Activated T-cell treated with anti-CD3 and anti-CD28 coated beads, Interleukin-2, amount 50 U/mL, for 4 hours (primary cell): ENCODE results near the gene CNP. TPM values are rescaled to one million over a fixed set of nuclear protein-coding genes. Genes with fewer than 3 reads are reported as not detected.

Experiments used
- ATAC-seq, 2 donors: fragments of 200-7000 bp; cut with Tn5 transposase; one replicate each; pipeline ENCODE4 v1.10.0; 2021
- DNase-seq: peaks from one replicate; pipeline ENCODE4 v3.0.0-alpha.2; 2020
- H3K27me3 Mint-ChIP-seq: one replicate; pipeline ENCODE4 v1.8.0; 2021; ENCODE audit warnings: low read depth, mixed read lengths
- H3K36me3 Mint-ChIP-seq: one replicate; pipeline ENCODE4 v1.8.0; 2022; ENCODE audit warnings: mixed read lengths; ENCODE audit not compliant: insufficient read depth
- H3K4me1 Mint-ChIP-seq: one replicate; pipeline ENCODE4 v1.8.0; 2021; ENCODE audit warnings: low read depth, mixed read lengths
- H3K4me3 Mint-ChIP-seq: one replicate; pipeline ENCODE4 v1.8.0; 2021; ENCODE audit warnings: mild to moderate bottlenecking, moderate library complexity, mixed read lengths
- H3K9me3 Mint-ChIP-seq: one replicate; pipeline ENCODE4 v1.8.0; 2021; ENCODE audit warnings: mixed read lengths
- total RNA-seq, 3 donors: library from RNA; stranded (reverse); gene quantifications; one replicate each; pipeline ENCODE4 v1.2.1, GENCODE V29; 2021

Gene CNP
- total RNA-seq, 3 donors from 2014 or later = 70.0 to 80.0 (median 78.3) TPM

GRCh38 chr17:41959030-41959335 lies 7.6 kb upstream of the CNP start:
- Mint-ChIP-seq H3K27me3 (no peaks in the 10 kb centered on the region), H3K9me3 (no peaks in the 10 kb centered on the region), H3K4me1 (no peaks in the 10 kb centered on the region), H3K36me3 (no peaks in the 10 kb centered on the region), H3K4me3 (no peak overlapping the region)
- ATAC-seq (no peak), DNase-seq (no peak)

- Mint-ChIP-seq H3K36me3 (no peaks in the 10 kb centered on the region), H3K27me3 (no peaks in the 10 kb centered on the region), H3K4me1 (no peaks in the 10 kb centered on the region), H3K4me3 (no peak overlapping the region), H3K9me3 (no peaks in the 10 kb centered on the region)
- DNase-seq (no peak), ATAC-seq (no peak)
Measured at GRCh38 chr17:41959336-41960095, 7.1 kb upstream of the CNP start.

- H3K4me1 Mint-ChIP-seq = peaks cover 11% of the 10 kb centered on the region
- no peak for DNase-seq
- no peak for ATAC-seq
Measured at GRCh38 chr17:41962111-41962510, 4.5 kb upstream of the CNP start.

GRCh38 chr17:41962768-41963434 lies 3.7 kb upstream of the CNP start:
- no peak overlapping the region for H3K4me3 Mint-ChIP-seq
- ATAC-seq = peak in 1 of 2 donors; percentile 19
- no peaks in the 10 kb centered on the region for H3K9me3 Mint-ChIP-seq
- peaks cover 18% of the 10 kb centered on the region for H3K4me1 Mint-ChIP-seq
- H3K27me3 Mint-ChIP-seq = no peaks in the 10 kb centered on the region
- no peaks in the 10 kb centered on the region for H3K36me3 Mint-ChIP-seq
- peak; percentile 64 for DNase-seq

More at GRCh38 chr17:41962111-41962510, 4.5 kb upstream of the CNP start:
- H3K36me3 Mint-ChIP-seq = no peaks in the 10 kb centered on the region
- H3K9me3 Mint-ChIP-seq = no peaks in the 10 kb centered on the region
- H3K27me3 Mint-ChIP-seq = no peaks in the 10 kb centered on the region
- H3K4me3 Mint-ChIP-seq = no peak overlapping the region

- Mint-ChIP-seq H3K27me3 (no peaks in the 10 kb centered on the region), H3K36me3 (peaks cover 3% of the 10 kb centered on the region), H3K4me3 (peak overlapping the region; percentile 81), H3K9me3 (no peaks in the 10 kb centered on the region), H3K4me1 (peaks cover 25% of the 10 kb centered on the region)
- ATAC-seq (peak; percentile 42 to 45), DNase-seq (peak; percentile 50)
Measured at GRCh38 chr17:41965694-41966462, 717 bp upstream of the CNP start.

GRCh38 chr17:41967141-41967920 lies 736 bp downstream of the CNP start:
- Mint-ChIP-seq H3K4me1 (peaks cover 31% of the 10 kb centered on the region), H3K27me3 (no peaks in the 10 kb centered on the region), H3K36me3 (peaks cover 8% of the 10 kb centered on the region), H3K9me3 (no peaks in the 10 kb centered on the region), H3K4me3 (peak overlapping the region; percentile 83)
- ATAC-seq = peak; percentile 34 to 37
- peak; percentile 27 for DNase-seq

- no peaks in the 10 kb centered on the region for H3K9me3 Mint-ChIP-seq
- DNase-seq (no peak), ATAC-seq (no peak)
- H3K36me3 Mint-ChIP-seq = peaks cover 12% of the 10 kb centered on the region
- H3K4me3 Mint-ChIP-seq = peak overlapping the region; percentile 83
- peaks cover 35% of the 10 kb centered on the region for H3K4me1 Mint-ChIP-seq
- H3K27me3 Mint-ChIP-seq = no peaks in the 10 kb centered on the region
Measured at GRCh38 chr17:41967921-41968578, 1.5 kb downstream of the CNP start.

GRCh38 chr17:41968676-41969075 lies 2.1 kb downstream of the CNP start:
- Mint-ChIP-seq H3K4me3 (peak overlapping the region; percentile 83), H3K27me3 (no peaks in the 10 kb centered on the region), H3K4me1 (peaks cover 37% of the 10 kb centered on the region), H3K9me3 (no peaks in the 10 kb centered on the region), H3K36me3 (peaks cover 17% of the 10 kb centered on the region)
- ATAC-seq = no peak
- no peak for DNase-seq

- Mint-ChIP-seq H3K36me3 (peaks cover 21% of the 10 kb centered on the region), H3K4me3 (no peak overlapping the region), H3K9me3 (no peaks in the 10 kb centered on the region), H3K27me3 (no peaks in the 10 kb centered on the region), H3K4me1 (peaks cover 26% of the 10 kb centered on the region)
- ATAC-seq = no peak
- DNase-seq = no peak
Measured at GRCh38 chr17:41970901-41971331, 4.3 kb downstream of the CNP start.

GRCh38 chr17:41971721-41972523 lies 5.3 kb downstream of the CNP start:
- ATAC-seq (no peak), DNase-seq (no peak)
- Mint-ChIP-seq H3K4me1 (peaks cover 27% of the 10 kb centered on the region), H3K9me3 (no peaks in the 10 kb centered on the region), H3K36me3 (peaks cover 26% of the 10 kb centered on the region), H3K4me3 (no peak overlapping the region), H3K27me3 (no peaks in the 10 kb centered on the region)

GRCh38 chr17:41972571-41973407 lies 6.2 kb downstream of the CNP start:
- peaks cover 33% of the 10 kb centered on the region for H3K36me3 Mint-ChIP-seq
- DNase-seq = no peak
- no peak for ATAC-seq
- no peak overlapping the region for H3K4me3 Mint-ChIP-seq
- H3K9me3 Mint-ChIP-seq = no peaks in the 10 kb centered on the region
- H3K4me1 Mint-ChIP-seq = peaks cover 24% of the 10 kb centered on the region
- H3K27me3 Mint-ChIP-seq = no peaks in the 10 kb centered on the region

- ATAC-seq (no peak), DNase-seq (no peak)
- Mint-ChIP-seq H3K36me3 (peaks cover 36% of the 10 kb centered on the region), H3K4me1 (peaks cover 20% of the 10 kb centered on the region), H3K4me3 (no peak overlapping the region), H3K9me3 (no peaks in the 10 kb centered on the region), H3K27me3 (no peaks in the 10 kb centered on the region)
Measured at GRCh38 chr17:41973408-41973811, 6.8 kb downstream of the CNP start.
